A673 (cell line): Measurements from ENCODE around the gene ABCB8.

Experiments
- EZH2 ChIP-seq: fragments of 200-600 bp; sonication (generic); IDR thresholded peaks from 2 replicates; pipeline ENCODE4 v1.6.1; 2017; ENCODE audit warnings: borderline replicate concordance, low read depth, mild to moderate bottlenecking, mixed read lengths, antibody characterized with exemption, low read length; ENCODE audit not compliant: poor library complexity, severe bottlenecking
- TF ChIP-seq, protein P1 (sequence below): fragments of 300-800, 200-600 bp; sonication (generic); conservative IDR thresholded peaks from 2 replicates; pipeline ENCODE4 v1.5.1; 2017; ENCODE audit warnings: low read depth, mild to moderate bottlenecking, antibody characterized with exemption, low read length, moderate library complexity, mixed read lengths

DNA sequence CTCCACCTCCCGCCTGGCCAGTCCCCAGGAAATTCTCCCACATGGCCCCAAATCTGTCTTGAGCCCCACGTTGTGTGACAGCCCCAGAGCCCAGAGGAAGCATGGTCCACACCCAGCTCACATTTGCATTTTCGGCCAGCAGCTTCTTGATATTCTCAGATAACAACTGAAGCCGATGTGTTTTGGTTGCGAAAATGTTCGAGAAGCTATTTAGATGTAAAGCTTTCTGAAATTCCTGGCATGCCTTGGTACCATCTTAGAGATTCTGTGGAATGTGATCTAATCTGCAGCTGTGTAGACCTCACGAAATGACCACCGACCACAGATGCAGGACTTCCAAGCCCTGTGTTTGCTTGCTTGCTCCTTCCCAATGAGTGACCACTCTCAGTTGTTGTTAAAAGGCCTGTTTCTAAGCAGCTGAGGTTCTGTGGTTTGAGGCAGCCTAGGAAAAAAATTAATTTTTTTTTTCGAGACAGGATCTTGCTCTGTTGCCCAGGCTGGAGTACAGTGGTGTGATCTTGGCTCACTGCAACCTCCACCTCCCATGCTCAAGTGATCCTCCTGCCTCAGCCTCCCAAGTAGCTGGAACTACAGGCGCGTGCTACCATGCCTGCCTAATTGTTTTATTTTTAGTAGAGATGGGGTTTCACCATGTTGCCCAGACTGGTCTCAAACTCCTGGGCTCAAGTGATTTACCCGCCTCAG lies 40.0 kb downstream of the ABCB8 start:
- TF ChIP-seq, protein P1, sequence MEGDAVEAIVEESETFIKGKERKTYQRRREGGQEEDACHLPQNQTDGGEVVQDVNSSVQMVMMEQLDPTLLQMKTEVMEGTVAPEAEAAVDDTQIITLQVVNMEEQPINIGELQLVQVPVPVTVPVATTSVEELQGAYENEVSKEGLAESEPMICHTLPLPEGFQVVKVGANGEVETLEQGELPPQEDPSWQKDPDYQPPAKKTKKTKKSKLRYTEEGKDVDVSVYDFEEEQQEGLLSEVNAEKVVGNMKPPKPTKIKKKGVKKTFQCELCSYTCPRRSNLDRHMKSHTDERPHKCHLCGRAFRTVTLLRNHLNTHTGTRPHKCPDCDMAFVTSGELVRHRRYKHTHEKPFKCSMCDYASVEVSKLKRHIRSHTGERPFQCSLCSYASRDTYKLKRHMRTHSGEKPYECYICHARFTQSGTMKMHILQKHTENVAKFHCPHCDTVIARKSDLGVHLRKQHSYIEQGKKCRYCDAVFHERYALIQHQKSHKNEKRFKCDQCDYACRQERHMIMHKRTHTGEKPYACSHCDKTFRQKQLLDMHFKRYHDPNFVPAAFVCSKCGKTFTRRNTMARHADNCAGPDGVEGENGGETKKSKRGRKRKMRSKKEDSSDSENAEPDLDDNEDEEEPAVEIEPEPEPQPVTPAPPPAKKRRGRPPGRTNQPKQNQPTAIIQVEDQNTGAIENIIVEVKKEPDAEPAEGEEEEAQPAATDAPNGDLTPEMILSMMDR: no peak
- no peak for TF ChIP-seq EZH2
